GM12878 (cell line): ENCODE data around the gene CAV1. TPM values are rescaled to one million over a fixed set of nuclear protein-coding genes. Genes with fewer than 3 reads are reported as not detected.

Source experiments
- ATAC-seq: fragments of 200-7000 bp; cut with Tn5 transposase; 3 replicates; pipeline ENCODE4 v1.9.1; 2020; ENCODE audit warnings: mild to moderate bottlenecking, moderate library complexity
- BruUV-seq: library from RNA; stranded (reverse); fragments of 400-500 nt; replicated peaks from 2 replicates; lab custom pipeline; 2021; lab: Mats Ljungman, UMichigan
- CTCF ChIA-PET: fragments of 300-600 bp; sonication (Branson Sonifier 250); formaldehyde crosslinking; extraction: SDS; loops from one replicate; lab custom pipeline; 2021; ENCODE audit warnings: inconsistent platforms; lab: Yijun Ruan, JAX
- POLR2A ChIA-PET: fragments of 350-600 bp; formaldehyde crosslinking; extraction: SDS; loops from one replicate; lab custom pipeline; 2021; ENCODE audit warnings: inconsistent platforms; lab: Charles Lee
- RAD21 ChIA-PET: fragments of 300-600 bp; sonication (Branson Sonifier 250); formaldehyde crosslinking; loops from one replicate; lab custom pipeline; 2023; ENCODE audit warnings: antibody characterized with exemption; ENCODE audit not compliant: unreplicated experiment; lab: Charles Lee
- SMC1A ChIA-PET: fragments of 300-600 bp; sonication (Branson Sonifier 250); formaldehyde crosslinking; loops from one replicate; lab custom pipeline; 2023; ENCODE audit not compliant: unreplicated experiment, uncharacterized antibody; lab: Charles Lee
- DNase-seq: peaks from one replicate; pipeline ENCODE4 v3.0.0-alpha.2; 2011; ENCODE audit warnings: low read depth, low spot score
- FAIRE-seq: peaks from 3 replicates; lab custom pipeline; 2011; peaks lifted over from hg19 to GRCh38; lab: Jason Lieb, UNC
- H2AFZ ChIP-seq: 2 replicates; pipeline ENCODE4 v1.6.0; 2011; ENCODE audit warnings: low read depth, low read length, control low read depth; ENCODE audit not compliant: control insufficient read depth
- H3K27ac ChIP-seq: 2 replicates; pipeline ENCODE4 v1.5.1; 2011; ENCODE audit warnings: control low read depth; ENCODE audit not compliant: control insufficient read depth, insufficient read depth
- H3K27me3 ChIP-seq, 2 experiments: replicated peaks in 1 of 2; 2 replicates each; pipeline versions ENCODE4 v1.6.0 to v1.6.1; 2011; ENCODE audit warnings: low read length in 1 of 2; ENCODE audit not compliant: control insufficient read depth in 2 of 2, insufficient read depth in 2 of 2
- H3K36me3 ChIP-seq, 2 experiments: 2 replicates each; pipeline ENCODE4 v1.5.1; 2011; ENCODE audit warnings: low read length in 1 of 2; ENCODE audit not compliant: control insufficient read depth in 2 of 2, insufficient read depth in 2 of 2
- H3K4me1 ChIP-seq: 2 replicates; pipeline ENCODE4 v1.6.1; 2011; ENCODE audit warnings: mild to moderate bottlenecking, low read length, moderate library complexity, mixed read lengths; ENCODE audit not compliant: control insufficient read depth, insufficient read depth
- H3K4me2 ChIP-seq: 2 replicates; pipeline ENCODE4 v1.6.0; 2011; ENCODE audit warnings: control low read depth; ENCODE audit not compliant: control insufficient read depth, insufficient read depth
- H3K4me3 ChIP-seq: fragments of 200-600 bp; sonication (generic); 2 replicates; pipeline ENCODE4 v1.5.1; 2016
- H3K79me2 ChIP-seq: 2 replicates; pipeline ENCODE4 v1.6.0; 2011; ENCODE audit warnings: low read length; ENCODE audit not compliant: control insufficient read depth, insufficient read depth
- H3K9ac ChIP-seq: 2 replicates; pipeline ENCODE4 v1.8.0; 2011; ENCODE audit warnings: low read length, control low read depth, mixed read lengths; ENCODE audit not compliant: control insufficient read depth, insufficient read depth
- H3K9me3 ChIP-seq: replicated peaks from 3 replicates; pipeline ENCODE4 v1.5.1; 2011; ENCODE audit warnings: mild to moderate bottlenecking, low read length; ENCODE audit not compliant: control insufficient read depth, insufficient read depth
- H4K20me1 ChIP-seq: 2 replicates; pipeline ENCODE4 v1.6.0; 2011; ENCODE audit not compliant: control insufficient read depth, insufficient read depth
- BCL11A ChIP-seq: IDR thresholded peaks from 2 replicates; pipeline ENCODE4 v1.6.1; 2011; ENCODE audit warnings: low read depth, low read length
- CBFB ChIP-seq: IDR thresholded peaks from 2 replicates; pipeline ENCODE4 v1.6.1; 2016; ENCODE audit warnings: antibody characterized with exemption, low read depth
- DPF2 ChIP-seq: fragments of 450-650 bp; IDR thresholded peaks from 2 replicates; pipeline ENCODE4 v1.6.1; 2017; ENCODE audit warnings: mild to moderate bottlenecking
- E4F1 ChIP-seq: fragments of 450-650 bp; IDR thresholded peaks from 2 replicates; pipeline ENCODE4 v1.6.1; 2018; ENCODE audit warnings: borderline replicate concordance, mild to moderate bottlenecking; ENCODE audit not compliant: partially characterized antibody
- EGR1 ChIP-seq, 2 experiments: IDR thresholded peaks; 1 replicate in 1 of 2; 2 replicates in 1 of 2; pipeline ENCODE4 v1.6.1; 2011 to 2012; ENCODE audit warnings: low read depth in 2 of 2, low read length in 2 of 2, borderline replicate concordance in 1 of 2, mild to moderate bottlenecking in 1 of 2, moderate library complexity in 1 of 2
- EZH2 ChIP-seq: IDR thresholded peaks from 2 replicates; pipeline ENCODE4 v1.6.1; 2012; ENCODE audit warnings: low read depth, mild to moderate bottlenecking, control low read depth, inconsistent platforms, low read length, borderline replicate concordance; ENCODE audit not compliant: control insufficient read depth
- FOXK2 ChIP-seq: fragments of 450-650 bp; IDR thresholded peaks from 2 replicates; pipeline ENCODE4 v1.6.1; 2017; ENCODE audit warnings: mild to moderate bottlenecking, moderate library complexity
- MEF2A ChIP-seq: IDR thresholded peaks from 2 replicates; pipeline ENCODE4 v1.6.1; 2011; ENCODE audit warnings: low read depth, mild to moderate bottlenecking, low read length, moderate library complexity; ENCODE audit not compliant: insufficient read depth
- MTA2 ChIP-seq: fragments of 450-650 bp; IDR thresholded peaks from 2 replicates; pipeline ENCODE4 v1.6.1; 2016; ENCODE audit warnings: low read depth, mild to moderate bottlenecking, moderate library complexity
- MYB ChIP-seq: fragments of 150-350 bp; IDR thresholded peaks from 2 replicates; pipeline ENCODE4 v1.6.1; 2014; ENCODE audit warnings: mild to moderate bottlenecking, low read depth, low read length, borderline replicate concordance
- PML ChIP-seq: IDR thresholded peaks from 2 replicates; pipeline ENCODE4 v1.6.1; 2012; ENCODE audit warnings: low read length, inconsistent platforms
- RAD21 ChIP-seq: IDR thresholded peaks from 2 replicates; pipeline ENCODE4 v1.6.1; 2011; ENCODE audit warnings: mild to moderate bottlenecking, low read depth, low read length, moderate library complexity; ENCODE audit not compliant: insufficient read depth
- RBBP5 ChIP-seq: fragments of 200-600 bp; sonication (generic); conservative IDR thresholded peaks from 2 replicates; pipeline ENCODE4 v1.6.1; 2016
- RELA ChIP-seq: fragments of 450-650 bp; IDR thresholded peaks from 2 replicates; pipeline ENCODE4 v1.8.0; 2014; ENCODE audit warnings: borderline replicate concordance; ENCODE audit not compliant: partially characterized antibody
- SIN3A ChIP-seq: IDR thresholded peaks from 2 replicates; pipeline ENCODE4 v1.6.1; 2012; ENCODE audit warnings: low read depth, low read length, improper control_type of control experiment
- STAT3 ChIP-seq: IDR thresholded peaks from 2 replicates; pipeline ENCODE4 v1.6.1; 2011; ENCODE audit warnings: low read depth, low read length, improper control_type of control experiment
- ZNF384 ChIP-seq: IDR thresholded peaks from 2 replicates; pipeline ENCODE4 v1.6.1; 2012; ENCODE audit warnings: low read depth, mild to moderate bottlenecking, low read length, improper control_type of control experiment, borderline replicate concordance
- ZSCAN29 ChIP-seq: fragments of 450-650 bp; IDR thresholded peaks from 2 replicates; pipeline ENCODE4 v1.6.1; 2017; ENCODE audit warnings: mild to moderate bottlenecking, moderate library complexity
- WGBS: methylation state at CpG from one replicate; pipeline ENCODE4 v1.1.6; 2016; ENCODE audit warnings: low lambda C conversion rate; ENCODE audit not compliant: insufficient replicate concordance, insufficient coverage; ENCODE audit errors: missing lambda C conversion rate; 5-methylcytosine and 5-hydroxymethylcytosine counted together
- in situ Hi-C: fragments of 300-500 bp; cut with MboI; formaldehyde crosslinking; loops from 9 replicates; pipeline ENCODE4 v1.14.3; 2018; ENCODE audit warnings: mixed read lengths
- intact Hi-C: fragments of 100-400 bp; cut with micrococcal nuclease; formaldehyde crosslinking; loops from one replicate; pipeline ENCODE4 v1.14.2; 2022; ENCODE audit not compliant: unreplicated experiment
- polyA plus RNA-seq, 11 experiments: library from polyadenylated mRNA; depleted of rRNA in 4 of 11; unstranded in 6 of 11; stranded (reverse) in 5 of 11; fragments of >200 nt; fragmentation: Nextera tagmentation in 4 of 11; fragmentation: Illumina TruSeq in 1 of 11; extraction: Ambion mirVana in 4 of 11; extraction: Trizol in 1 of 11; gene quantifications; 1 replicate in 1 of 11; 2 replicates in 10 of 11; pipeline versions ENCODE4 v1.2.1 to v1.2.3, GENCODE V29; 2011 to 2016; ENCODE audit warnings: inconsistent platforms in 2 of 11, missing spikeins in 2 of 11, low read depth in 1 of 11
- total RNA-seq, 4 experiments: library from RNA; depleted of rRNA in 3 of 4; stranded (reverse); fragments of >200 nt in 3 of 4; fragmentation: Illumina TruSeq in 1 of 4; extraction: Trizol in 1 of 4; gene quantifications; 2 replicates each; pipeline versions ENCODE4 v1.2.1 to v1.2.3, GENCODE V29; 2013 to 2021

Gene CAV1
- total and polyA plus RNA-seq, 10 of the 15 experiments (the other 5 are each of a cell fraction or from before 2014, with no cell fraction given): 0.45 to 26.5 (median 2.0) TPM

DNA sequence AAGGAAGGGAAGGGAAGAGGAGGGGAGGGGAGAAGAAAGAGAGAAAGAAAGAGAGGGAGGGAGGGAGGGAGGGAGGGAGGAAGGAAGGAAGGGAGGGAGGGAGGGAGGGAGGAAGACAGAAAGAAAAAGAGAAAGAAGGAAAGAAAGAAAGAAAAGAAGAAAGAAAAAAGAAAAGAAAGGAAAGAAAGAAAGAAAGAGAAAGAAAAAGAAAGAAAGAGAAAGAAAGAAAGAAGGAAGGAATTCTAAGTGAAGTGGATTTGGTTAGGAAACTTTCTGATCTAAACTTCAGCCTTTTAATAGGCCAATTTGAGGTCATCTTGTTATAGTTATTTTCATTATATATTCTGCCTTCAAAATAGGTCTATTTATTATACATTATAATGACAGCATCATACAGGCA is 21.0 kb upstream of the CAV1 start:
- no peaks in the 10 kb centered on the region for H3K9me3 ChIP-seq
- CTCF ChIA-PET: interaction anchor here (0.7 to 1.6 kb wide), 2 partner anchors 22 to 51 kb away, joined by 3 to 6 read pairs; no protein-coding TSS in a partner anchor
- BruUV-seq: no TSS peak
- H3K36me3 ChIP-seq: no peaks in the 10 kb centered on the region
- intact Hi-C loops: no loop called here
- ATAC-seq: no peak
- TF ChIP-seq STAT3 (no peak), PML (no peak), ZNF384 (no peak), DPF2 (no peak)
- TF ChIP-seq, all 136 proteins: peak for 0
- Histone ChIP-seq H3K9ac (no peak overlapping the region), H3K27me3 (peaks cover 0 to 2% of the 10 kb centered on the region in 2 experiments; a peak in 1 of 4 replicates), H4K20me1 (no peaks in the 10 kb centered on the region), H3K27ac (no peak overlapping the region), H2AFZ (no peak overlapping the region), H3K4me1 (peaks cover 12% of the 10 kb centered on the region), H3K79me2 (no peaks in the 10 kb centered on the region), H3K4me2 (no peak overlapping the region), H3K4me3 (no peak overlapping the region)
- ChIA-PET SMC1A (interaction anchor here (0.6 to 1.3 kb wide), 2 partner anchors 88 to 659 kb away, joined by 3 read pairs; no protein-coding TSS in a partner anchor), POLR2A (no interaction called here), RAD21 (no interaction called here)
- in situ Hi-C loops: no loop called here
- no peak for FAIRE-seq
- DNase-seq: no peak

- no peaks in the 10 kb centered on the region for H3K9me3 ChIP-seq
- ChIA-PET RAD21 (no interaction called here), CTCF (interaction anchor here (1.6 kb wide), 1 partner anchor 21 kb away, joined by 6 read pairs; no protein-coding TSS in a partner anchor), SMC1A (no interaction called here), POLR2A (no interaction called here)
- in situ Hi-C loops: no loop called here
- H3K36me3 ChIP-seq: no peaks in the 10 kb centered on the region
- peaks cover 0 to under 1% of the 10 kb centered on the region in 2 experiments; a peak in 1 of 4 replicates for H3K27me3 ChIP-seq
- intact Hi-C loops: no loop called here
- no peak overlapping the region for H3K4me2 ChIP-seq
- H3K4me1 ChIP-seq: peaks cover 6% of the 10 kb centered on the region
- ATAC-seq (no peak), DNase-seq (no peak), FAIRE-seq (no peak)
- H3K27ac ChIP-seq: no peak overlapping the region
- BruUV-seq: no TSS peak
- no peak overlapping the region for H3K4me3 ChIP-seq
- no peak overlapping the region for H2AFZ ChIP-seq
- H3K79me2 ChIP-seq: no peaks in the 10 kb centered on the region
- 31% methylated on average over 2 of the region's 2 CpGs for WGBS
- no peak overlapping the region for H3K9ac ChIP-seq
- no peaks in the 10 kb centered on the region for H4K20me1 ChIP-seq
- no peak for TF ChIP-seq BCL11A
- TF ChIP-seq E4F1: no peak
- TF ChIP-seq RAD21: no peak
- no peak for TF ChIP-seq CBFB
- no peak for TF ChIP-seq EGR1 (IDR thresholded peaks at IDR 0.05; ENCODE audit: borderline replicate concordance in 1 of 2, low read depth in 2 of 2, low read length in 2 of 2)
- no peak for TF ChIP-seq SIN3A
- TF ChIP-seq STAT3: no peak
- TF ChIP-seq MEF2A: no peak
- TF ChIP-seq RELA: no peak
- TF ChIP-seq FOXK2: no peak
- no peak for TF ChIP-seq MYB
- no peak for TF ChIP-seq DPF2
- no peak for TF ChIP-seq ZSCAN29
- TF ChIP-seq RBBP5: no peak
- no peak for TF ChIP-seq MTA2
- TF ChIP-seq EZH2: no peak
Observed at GRCh38 chr7:116505278-116505677, 19.6 kb upstream of the CAV1 start.
